Measurements from ENCODE around the gene CCDC78. TPM values are rescaled to one million over a fixed set of nuclear protein-coding genes. Genes with fewer than 3 reads are reported as not detected.

The CCDC78 gene
- total and polyA plus RNA-seq, 2 of the 13 experiments (the other 11 are each of a cell fraction or from before 2014, with no cell fraction given) = 0.53 to 1.5 TPM

- 0 out of 2 replicates have a peak, but pooled peaks have one; percentile 37 for TF ChIP-seq ZNF782 (CRISPR knock-in tag; IDR thresholded peaks at IDR 0.05; ENCODE audit: borderline replicate concordance)
- peak; percentile 63 for TF ChIP-seq ZNF547 (CRISPR knock-in tag; IDR thresholded peaks at IDR 0.05)
- no peak for TF ChIP-seq ZNF205 (CRISPR knock-in tag; IDR thresholded peaks at IDR 0.05)
- peak; percentile 50 for TF ChIP-seq AGO2 (optimal IDR thresholded peaks at IDR 0.05; ENCODE audit: low read depth, low read length)
- peak; percentile 48; the same call in 1 of the 2 replicates for TF ChIP-seq PITX1 (CRISPR knock-in tag; IDR thresholded peaks at IDR 0.05)
- peak; percentile 28; the same call in 1 of the 2 replicates for TF ChIP-seq MXD1 (CRISPR knock-in tag; IDR thresholded peaks at IDR 0.05)
- TF ChIP-seq ADNP (CRISPR knock-in tag; IDR thresholded peaks at IDR 0.05) = no peak
- TF ChIP-seq ZNF577 (CRISPR knock-in tag; IDR thresholded peaks at IDR 0.05; ENCODE audit: borderline replicate concordance, low read depth) = no peak
- peak; percentile 41; the same call in 1 of the 2 replicates for TF ChIP-seq ATF7-NPFF (CRISPR knock-in tag; IDR thresholded peaks at IDR 0.05; ENCODE audit: low read depth)
- TF ChIP-seq SRY (CRISPR knock-in tag; IDR thresholded peaks at IDR 0.05) = 0 out of 2 replicates have a peak, but pooled peaks have one; percentile 22
- TF ChIP-seq MYC (CRISPR knock-in tag; IDR thresholded peaks at IDR 0.05; ENCODE audit: borderline replicate concordance) = peak; percentile 38; the same call in 1 of the 2 replicates
- peak; percentile 54; the same call in 1 of the 2 replicates for TF ChIP-seq ZFX (CRISPR knock-in tag; IDR thresholded peaks at IDR 0.05; ENCODE audit: low read depth)
- peak; percentile 42; the same call in 1 of the 2 replicates for TF ChIP-seq PHF8 (CRISPR knock-in tag; IDR thresholded peaks at IDR 0.05)
- no peak for TF ChIP-seq ZNF576 (CRISPR knock-in tag; IDR thresholded peaks at IDR 0.05)
- TF ChIP-seq, protein P1, sequence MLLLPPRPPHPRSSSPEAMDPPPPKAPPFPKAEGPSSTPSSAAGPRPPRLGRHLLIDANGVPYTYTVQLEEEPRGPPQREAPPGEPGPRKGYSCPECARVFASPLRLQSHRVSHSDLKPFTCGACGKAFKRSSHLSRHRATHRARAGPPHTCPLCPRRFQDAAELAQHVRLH (CRISPR knock-in tag; IDR thresholded peaks at IDR 0.05; ENCODE audit: borderline replicate concordance, low read depth) = peak; percentile 27; the same call in 1 of the 2 replicates
- TF ChIP-seq, protein P2, sequence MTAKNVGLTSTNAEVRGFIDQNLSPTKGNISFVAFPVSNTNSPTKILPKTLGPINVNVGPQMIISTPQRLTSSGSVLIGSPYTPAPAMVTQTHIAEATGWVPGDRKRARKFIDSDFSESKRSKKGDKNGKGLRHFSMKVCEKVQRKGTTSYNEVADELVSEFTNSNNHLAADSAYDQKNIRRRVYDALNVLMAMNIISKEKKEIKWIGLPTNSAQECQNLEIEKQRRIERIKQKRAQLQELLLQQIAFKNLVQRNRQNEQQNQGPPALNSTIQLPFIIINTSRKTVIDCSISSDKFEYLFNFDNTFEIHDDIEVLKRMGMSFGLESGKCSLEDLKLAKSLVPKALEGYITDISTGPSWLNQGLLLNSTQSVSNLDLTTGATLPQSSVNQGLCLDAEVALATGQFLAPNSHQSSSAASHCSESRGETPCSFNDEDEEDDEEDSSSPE (CRISPR knock-in tag; IDR thresholded peaks at IDR 0.05) = peak; percentile 42; the same call in 1 of the 2 replicates
- TF ChIP-seq MEIS2 (CRISPR knock-in tag; IDR thresholded peaks at IDR 0.05) = 0 out of 2 replicates have a peak, but pooled peaks have one; percentile 13
- peak; percentile 39; the same call in 1 of the 2 replicates for TF ChIP-seq ZNF331 (CRISPR knock-in tag; IDR thresholded peaks at IDR 0.05)
- no peak for TF ChIP-seq ZNF20 (CRISPR knock-in tag; IDR thresholded peaks at IDR 0.05)
- 0 out of 2 replicates have a peak, but pooled peaks have one; percentile 32 for TF ChIP-seq ZNF563 (CRISPR knock-in tag; IDR thresholded peaks at IDR 0.05)
- TF ChIP-seq SNAPC2 (CRISPR knock-in tag; IDR thresholded peaks at IDR 0.05) = 0 out of 2 replicates have a peak, but pooled peaks have one; percentile 44
- no peak for TF ChIP-seq SOX13 (IDR thresholded peaks at IDR 0.05)
- 0 out of 4 replicates have a peak, but pooled peaks of 1 of the 2 experiments have one; percentile 6 for TF ChIP-seq SOX13 (CRISPR knock-in tag; conservative IDR thresholded peaks at IDR 0.05 in 1 of 2, IDR thresholded peaks at IDR 0.05 in 1 of 2)
- TF ChIP-seq GMEB1 (CRISPR knock-in tag; IDR thresholded peaks at IDR 0.05; ENCODE audit: borderline replicate concordance) = 0 out of 2 replicates have a peak, but pooled peaks have one; percentile 37
- TF ChIP-seq SP1 (IDR thresholded peaks at IDR 0.05) = no peak
- TF ChIP-seq SP1 (CRISPR knock-in tag; IDR thresholded peaks at IDR 0.05) = peak; percentile 64
Observed at GRCh38 chr16:714558-715476, 11.4 kb downstream of the CCDC78 start, which contains the start of gene METRN (continued).
